Bronchus fibroblast of lung (primary cell): Measurements from ENCODE around the gene WNT8A. TPM values are rescaled to one million over a fixed set of nuclear protein-coding genes. Genes with fewer than 3 reads are reported as not detected.

ENCODE experiments used
- total RNA-seq: library from RNA; depleted of rRNA; stranded (reverse); fragments of >200 nt; gene quantifications from 2 replicates; pipeline ENCODE4 v1.2.3, GENCODE V29; 2015

WNT8A gene, protein sequence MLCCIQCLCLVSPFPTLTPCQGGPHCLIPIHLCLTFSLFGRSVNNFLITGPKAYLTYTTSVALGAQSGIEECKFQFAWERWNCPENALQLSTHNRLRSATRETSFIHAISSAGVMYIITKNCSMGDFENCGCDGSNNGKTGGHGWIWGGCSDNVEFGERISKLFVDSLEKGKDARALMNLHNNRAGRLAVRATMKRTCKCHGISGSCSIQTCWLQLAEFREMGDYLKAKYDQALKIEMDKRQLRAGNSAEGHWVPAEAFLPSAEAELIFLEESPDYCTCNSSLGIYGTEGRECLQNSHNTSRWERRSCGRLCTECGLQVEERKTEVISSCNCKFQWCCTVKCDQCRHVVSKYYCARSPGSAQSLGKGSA
- total RNA-seq: not detected in 2 replicates

DNA sequence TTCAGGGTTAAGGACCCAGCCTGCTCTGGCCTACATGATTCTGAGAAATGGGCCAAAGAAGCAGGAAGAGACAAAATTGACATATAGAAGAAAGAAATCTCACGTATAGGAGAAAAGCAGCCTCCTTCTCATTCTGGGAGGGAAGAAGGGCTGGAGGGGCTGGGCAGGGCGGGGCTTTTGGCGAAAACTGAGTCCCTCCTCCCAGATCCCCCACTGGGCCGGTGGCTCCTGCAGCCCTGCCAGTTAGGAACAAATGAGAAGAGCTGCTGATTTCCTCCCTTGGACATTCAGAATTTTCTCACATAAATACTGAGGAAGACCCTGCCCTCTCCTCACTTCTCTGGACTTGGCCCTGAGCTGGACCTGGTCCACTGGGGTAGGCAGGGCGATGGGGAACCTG lies at the start of gene WNT8A:
Gene WNT8A, plus strand, starts transcription at position 332 of the 400 bp plus-strand sequence. CDS start 95 bp downstream, outside the sequence.

GRCh38 chr5:138138949-138139780 lies 55.3 kb downstream of the WNT8A start, which contains the start of gene NME5:
NME5 (minus strand) TSS chr5:138139428; CDS start chr5:138138780, 648 bp downstream.

Other genes with a start within 250 kb of the WNT8A start
- not detected in 2 replicates for gene MYOT, start 216.2 kb upstream of the WNT8A start, total RNA-seq
- gene PKD2L2, start 194.6 kb upstream of the WNT8A start, total RNA-seq: not detected in 2 replicates
- 1.9 and 4.2 TPM in 2 replicates for gene FAM13B, start 51.0 kb upstream of the WNT8A start, total RNA-seq
- gene NME5, start 55.4 kb downstream of the WNT8A start, total RNA-seq: 0.84 and 1.6 TPM in 2 replicates
- gene BRD8, start 94.6 kb downstream of the WNT8A start, total RNA-seq: 30.9 and 31.3 TPM in 2 replicates
- 103 and 105 TPM in 2 replicates for gene KIF20A, start 95.1 kb downstream of the WNT8A start, total RNA-seq
- gene CDC23, start 129.3 kb downstream of the WNT8A start, total RNA-seq: 16.2 and 17.0 TPM in 2 replicates
- not detected in 2 replicates for gene GFRA3, start 190.6 kb downstream of the WNT8A start, total RNA-seq
- 21.9 and 29.4 TPM in 2 replicates for gene CDC25C, start 247.8 kb downstream of the WNT8A start, total RNA-seq